Subcutaneous adipose tissue (tissue), 4 donors: ENCODE results near the gene GLRX3. TPM values are rescaled to one million over a fixed set of nuclear protein-coding genes. Genes with fewer than 3 reads are reported as not detected.

Source experiments
- CTCF ChIP-seq: fragments of 450-650 bp; IDR thresholded peaks from one replicate; pipeline ENCODE4 v1.5.1; 2016; ENCODE audit warnings: low read depth, mild to moderate bottlenecking, control low read depth, antibody characterized with exemption, moderate library complexity
- total RNA-seq, 4 donors: library from RNA; depleted of rRNA; stranded (reverse); fragments of >200 nt; gene quantifications; one replicate each; pipeline ENCODE4 v1.1.0, GENCODE V29; 2016

GLRX3 gene
- total RNA-seq, 4 donors from 2014 or later: 39.0 to 58.0 (median 45.1) TPM

GRCh38 chr10:130206216-130206737 is 70.1 kb downstream of the GLRX3 start:
- TF ChIP-seq CTCF: no peak

GRCh38 chr10:130207205-130207604 is 71.0 kb downstream of the GLRX3 start:
- no peak for TF ChIP-seq CTCF

- no peak for TF ChIP-seq CTCF
Observed at GRCh38 chr10:130208807-130209206, 72.6 kb downstream of the GLRX3 start.

GRCh38 chr10:130212746-130213145 is 76.6 kb downstream of the GLRX3 start:
- no peak for TF ChIP-seq CTCF

- no peak for TF ChIP-seq CTCF
Observed at GRCh38 chr10:130213286-130214080, 77.3 kb downstream of the GLRX3 start.

- no peak for TF ChIP-seq CTCF
Observed at GRCh38 chr10:130214431-130214830, 78.2 kb downstream of the GLRX3 start.

GRCh38 chr10:130215151-130215930 is 79.2 kb downstream of the GLRX3 start:
- no peak for TF ChIP-seq CTCF
